Spleen (tissue), 7 donors: ENCODE data around the gene ACTN1.

Experiments
- CTCF ChIP-seq, 11 experiments: fragments of 200-600 bp in 7 of 11; fragments of 450-650 bp in 4 of 11; sonication (generic) in 4 of 11; IDR thresholded peaks in 8 of 11; conservative IDR thresholded peaks in 3 of 11; 1 replicate in 7 of 11; 2 replicates in 4 of 11; pipeline versions ENCODE4 v1.4.0 to v1.8.0; 2016 to 2021; ENCODE audit warnings: antibody characterized with exemption in 11 of 11, inconsistent platforms in 4 of 11, mild to moderate bottlenecking in 1 of 11
- POLR2AphosphoS5 ChIP-seq, 3 donors: sonication (generic); formaldehyde crosslinking; IDR thresholded peaks; one replicate each; pipeline ENCODE4 v1.5.1; 2017; ENCODE audit warnings: antibody characterized with exemption in 3 of 3
- donor health status: DM: no; HTN: no; CAD: no; lungs with moderate emphysema.
- donor health status: DM: no; HTN: no; CAD: no.
- donor health status: DM: no; HTN: no; CAD: no.

- no peak for TF ChIP-seq POLR2AphosphoS5 (IDR thresholded peaks at IDR 0.05)
- no peak for TF ChIP-seq CTCF (IDR thresholded peaks at IDR 0.05 in 8 of 11, conservative IDR thresholded peaks at IDR 0.05 in 3 of 11)
Observed at GRCh38 chr14:68981539-68981976, 2.5 kb upstream of the ACTN1 start.
